HPDE6-E6E7 (cell line): ENCODE data around the gene PTPA.

ENCODE experiments used
- DNase-seq: peaks from one replicate; pipeline ENCODE4 v3.0.0; 2011; ENCODE audit warnings: missing footprints; ENCODE audit errors: extremely low spot score

The PTPA gene

DNA sequence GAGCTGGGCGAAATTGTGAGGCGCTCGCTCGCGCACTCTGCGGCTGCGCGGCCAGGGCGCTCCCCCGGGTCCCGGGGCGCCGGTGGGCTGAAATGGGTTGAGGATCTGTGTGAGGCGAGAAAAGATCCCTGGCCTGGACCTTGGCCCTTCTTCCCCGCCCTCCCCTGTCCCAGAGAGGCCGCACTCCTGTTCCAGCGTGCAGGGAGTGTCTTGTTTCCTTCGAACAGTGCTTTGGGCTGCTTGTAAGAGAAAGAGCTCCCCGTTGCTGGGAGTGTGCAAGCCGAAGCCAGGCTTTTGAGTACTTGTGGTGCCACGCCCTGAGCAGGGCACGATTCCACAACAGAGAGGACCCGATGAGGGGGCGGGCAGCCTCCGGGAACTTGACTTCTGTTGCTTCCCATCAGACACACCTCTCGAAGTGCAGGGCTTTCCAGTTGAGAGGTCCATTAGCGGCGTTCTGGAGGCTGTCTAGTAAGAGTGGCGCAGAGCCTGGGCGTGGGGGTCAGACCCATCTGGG is 29.8 kb upstream of the PTPA start:
- DNase-seq: no peak

DNA sequence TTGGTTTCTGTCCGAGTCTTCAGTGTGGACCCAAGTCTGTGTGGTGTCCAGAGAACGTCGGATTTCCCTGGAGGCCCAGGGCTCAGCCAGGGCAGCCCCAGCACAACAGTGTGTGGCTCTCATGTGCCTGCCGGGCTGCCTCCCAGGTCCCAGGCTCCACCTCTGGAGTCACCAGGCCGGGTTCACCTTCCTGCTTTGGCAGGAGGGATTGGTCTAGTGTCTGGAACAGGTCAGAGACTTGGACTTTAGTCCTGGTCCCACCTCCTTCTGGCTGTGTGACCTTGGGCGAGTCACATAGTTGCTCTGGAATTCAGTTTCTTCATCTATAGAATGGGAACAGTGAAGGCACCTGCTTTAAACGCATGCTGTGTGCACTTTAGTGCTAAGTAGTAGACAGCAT is 27.1 kb upstream of the PTPA start:
- no peak for DNase-seq

DNA sequence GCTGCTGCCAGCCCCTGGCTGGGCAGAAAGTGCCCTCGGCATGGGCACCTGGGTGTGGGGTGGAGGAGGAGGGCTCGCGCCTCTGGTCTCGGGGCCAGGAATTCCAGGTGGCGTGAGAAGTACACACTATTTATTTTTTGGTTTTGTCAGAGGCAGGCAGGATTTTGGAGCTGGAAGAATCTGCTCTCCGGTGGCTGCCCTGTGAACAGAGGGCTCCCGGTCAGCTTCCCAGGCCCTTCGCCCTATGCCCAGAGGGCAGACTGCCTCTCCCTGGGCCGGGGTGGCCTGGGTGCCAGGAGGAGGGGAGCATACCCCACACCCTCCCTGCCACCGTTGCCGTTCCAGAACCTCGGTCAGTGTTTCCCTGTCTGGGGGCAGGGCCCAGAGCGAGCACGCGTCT is 22.0 kb upstream of the PTPA start:
- DNase-seq: no peak

DNA sequence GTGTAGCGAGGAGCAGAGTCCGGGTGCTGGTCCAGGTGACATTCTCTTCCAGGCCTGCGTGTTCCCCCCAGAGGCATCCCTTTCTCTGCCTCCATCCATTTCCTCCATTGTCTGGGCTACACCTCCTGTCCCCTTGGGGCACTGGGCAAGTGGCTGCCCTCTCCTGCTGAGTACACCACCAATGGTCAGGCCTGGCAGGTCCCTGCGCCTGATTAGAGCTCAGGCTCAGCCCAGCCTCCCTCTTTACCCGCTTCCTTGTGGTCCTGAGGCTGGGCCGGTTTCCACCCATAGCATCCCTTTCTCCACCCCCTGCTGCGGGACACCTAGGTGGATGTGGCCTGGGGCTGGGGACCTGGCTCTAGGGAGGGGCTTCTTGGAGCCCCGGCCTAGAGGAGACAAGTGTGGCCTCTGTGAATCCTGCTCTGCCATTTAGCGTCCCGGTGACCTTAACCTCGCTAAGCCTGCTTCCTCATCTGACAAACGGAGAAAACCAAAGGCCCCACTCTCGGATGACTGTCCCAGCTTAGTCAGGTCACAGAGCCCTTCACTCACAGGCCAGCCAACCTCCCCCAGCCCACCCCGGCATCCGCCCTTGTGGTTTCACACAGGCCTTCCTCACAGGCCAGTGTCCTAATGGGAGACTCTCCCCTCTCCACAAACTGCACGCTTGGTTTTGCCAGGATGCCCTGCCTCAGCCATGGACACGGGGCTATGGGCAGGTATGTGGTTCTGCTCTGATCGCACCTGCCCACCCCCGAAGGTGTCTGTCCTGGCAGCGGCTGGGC is 17.4 kb upstream of the PTPA start:
- no peak for DNase-seq

DNA sequence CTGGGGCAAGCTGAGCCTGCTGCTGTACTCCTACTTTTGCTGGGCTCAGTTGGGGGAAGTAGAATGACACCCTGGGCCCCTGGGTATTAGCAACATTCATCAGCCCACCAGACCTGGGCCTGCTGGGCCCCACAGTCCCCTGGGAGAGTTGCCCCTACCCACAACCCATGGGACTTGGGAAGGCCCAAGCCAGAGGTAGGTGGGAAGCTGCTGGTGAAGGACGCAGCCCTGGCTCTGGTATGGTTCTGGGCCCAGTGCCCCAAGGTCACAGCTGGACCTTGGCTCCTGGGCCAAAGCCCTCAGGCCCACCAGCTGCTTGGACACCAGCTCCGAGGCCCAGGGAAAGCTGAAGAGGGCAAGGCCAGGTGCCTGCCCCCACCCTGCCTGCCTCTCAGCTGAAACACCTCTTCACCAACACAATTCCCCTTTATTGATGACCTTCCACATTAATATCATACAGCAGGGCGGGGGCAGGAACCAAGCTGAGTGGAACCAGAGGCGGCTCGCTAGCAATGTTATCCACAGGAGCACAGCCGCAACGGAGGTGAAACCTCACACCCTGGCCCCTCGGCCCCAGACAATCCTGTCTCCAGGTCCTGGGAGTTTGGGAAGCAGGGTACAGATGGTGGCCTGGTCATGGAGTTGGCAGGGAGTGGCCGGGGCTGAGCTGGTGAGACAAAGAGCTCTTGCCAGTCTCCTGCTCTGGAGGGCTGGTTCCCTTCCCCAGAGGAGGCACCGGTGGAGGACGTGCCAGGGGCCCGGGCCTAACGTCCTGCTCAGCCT is 16.6 kb upstream of the PTPA start:
- no peak for DNase-seq

DNA sequence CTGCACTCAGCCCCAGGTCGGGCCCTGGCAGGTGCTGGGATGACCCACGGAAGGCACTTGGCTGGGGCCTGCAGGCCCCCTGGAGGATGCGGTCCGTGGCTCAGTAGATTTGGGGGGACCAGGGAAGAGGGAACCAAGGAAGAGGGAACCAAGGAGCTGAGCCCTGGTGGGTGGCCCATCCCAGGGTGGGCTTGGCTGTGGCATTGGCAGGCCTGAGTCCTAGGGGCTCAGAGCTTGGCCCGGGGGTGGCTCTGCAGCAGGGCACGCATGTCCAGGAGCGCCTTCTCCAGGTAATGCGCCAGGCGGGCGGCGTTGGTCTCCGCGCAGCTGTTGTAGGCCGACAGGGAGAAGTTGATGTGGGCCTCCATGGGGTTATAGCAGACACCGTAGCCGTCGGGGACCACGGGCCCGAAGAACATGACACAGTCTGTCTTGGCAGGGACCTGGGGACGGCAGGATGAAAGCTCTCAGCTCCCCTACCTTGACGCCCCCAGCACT is 16.0 kb upstream of the PTPA start:
- DNase-seq: no peak

DNA sequence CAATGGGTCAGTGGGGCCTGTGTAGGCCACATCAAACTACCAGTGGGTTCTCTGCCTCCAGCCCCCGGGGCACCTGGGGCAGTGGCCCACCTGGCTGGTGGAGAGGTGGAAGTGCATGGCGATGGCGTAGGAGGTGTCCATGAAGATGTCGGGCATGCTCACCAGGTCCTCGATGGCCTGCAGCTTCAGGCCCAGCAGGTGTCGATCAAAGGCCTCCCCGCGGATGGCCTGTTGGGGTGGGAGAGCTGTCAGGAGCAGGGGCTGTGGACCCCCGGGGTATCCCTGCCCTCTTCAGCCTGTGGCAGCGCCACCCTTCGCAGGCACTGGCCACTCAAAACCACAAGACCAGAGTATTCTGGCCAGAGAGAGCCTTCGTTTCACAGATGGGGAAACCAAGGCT is 15.3 kb upstream of the PTPA start:
- DNase-seq: no peak

DNA sequence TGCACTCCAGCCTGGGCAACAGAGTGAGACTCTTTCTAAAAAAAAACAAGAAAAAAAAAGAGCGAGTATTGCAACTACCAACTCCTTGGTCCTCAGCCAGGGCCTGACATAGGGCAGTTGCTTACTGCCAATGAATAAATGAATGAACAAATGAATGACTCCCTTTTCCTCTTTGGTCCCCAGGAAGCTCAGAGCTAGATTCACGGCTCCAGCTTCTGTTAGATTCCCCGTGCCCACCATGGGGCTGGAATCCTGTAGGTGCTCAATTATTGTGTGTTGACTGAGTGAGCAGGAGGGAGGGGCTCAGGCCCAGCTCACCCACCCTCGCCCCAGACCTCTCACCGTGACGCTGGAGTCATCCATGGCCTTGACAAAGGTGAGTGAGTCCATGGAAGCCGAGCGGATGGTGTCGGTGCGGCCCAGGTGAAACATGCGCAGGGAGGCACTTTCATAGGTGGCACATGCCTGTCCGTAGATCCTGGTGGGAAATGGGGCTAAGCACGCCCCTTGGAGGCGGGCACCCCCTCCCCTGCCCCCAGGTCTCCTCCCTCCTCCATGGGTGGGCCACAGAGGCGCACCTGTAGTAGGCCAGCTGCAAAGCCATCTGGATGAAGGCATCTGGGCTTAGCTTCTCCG is 13.4 kb upstream of the PTPA start:
- no peak for DNase-seq

DNA sequence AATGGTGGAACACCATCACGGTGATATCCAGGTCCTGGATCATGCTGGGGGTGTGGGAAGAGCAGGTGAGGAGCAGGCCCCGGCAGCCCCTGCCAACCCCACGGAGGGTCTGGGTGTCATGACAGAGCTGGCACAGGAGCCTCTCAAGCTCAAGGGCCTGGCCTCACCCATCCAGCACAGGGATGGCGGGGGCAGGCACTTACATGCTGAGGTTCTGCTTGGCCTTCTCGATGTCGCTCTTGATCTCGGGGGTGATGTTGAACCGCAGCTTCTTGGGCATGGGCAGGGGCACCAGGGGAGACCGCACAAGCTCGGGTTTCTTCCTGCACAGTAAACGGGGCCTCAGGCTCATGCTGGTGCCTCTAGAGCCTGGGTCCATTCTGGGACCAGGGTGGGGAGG is 12.9 kb upstream of the PTPA start:
- DNase-seq: no peak

DNA sequence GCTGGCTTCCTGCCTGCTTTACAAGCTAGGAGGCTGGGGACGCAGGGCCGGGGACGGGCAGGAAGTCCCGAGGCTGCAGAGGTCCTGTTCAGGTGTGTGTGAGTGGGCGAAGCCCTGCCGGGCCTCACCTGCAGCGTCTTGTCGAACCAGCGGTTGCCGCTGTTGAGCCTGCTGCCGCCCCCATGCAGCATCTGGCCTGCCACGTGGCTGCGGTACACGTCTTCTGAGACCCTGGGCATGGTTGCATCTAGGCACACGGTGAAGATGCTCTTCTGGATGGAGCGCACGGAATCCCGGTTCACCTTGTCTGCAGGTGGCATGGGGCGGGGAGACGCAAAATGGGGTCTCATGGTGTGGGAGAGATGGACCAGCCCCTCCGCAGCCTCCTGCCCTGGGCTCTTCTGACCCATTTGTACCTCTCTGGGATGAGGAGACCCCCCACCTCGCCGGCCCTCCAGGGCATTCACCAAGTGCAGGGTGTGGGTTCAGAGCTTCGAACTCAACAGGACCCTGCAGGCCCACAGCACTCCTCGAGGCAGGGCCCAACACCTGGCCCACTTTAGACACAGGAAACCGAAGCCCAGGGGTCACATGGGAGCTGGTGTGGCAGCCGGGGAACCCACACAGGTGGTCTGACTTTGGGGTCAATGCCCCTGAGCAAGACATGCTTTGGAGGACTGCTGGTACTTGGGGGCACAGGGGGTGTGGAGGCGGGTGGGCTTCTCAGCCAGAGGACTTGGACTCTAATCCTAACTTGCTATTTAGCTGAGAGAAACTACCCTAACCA is 10.6 kb upstream of the PTPA start:
- no peak for DNase-seq

DNA sequence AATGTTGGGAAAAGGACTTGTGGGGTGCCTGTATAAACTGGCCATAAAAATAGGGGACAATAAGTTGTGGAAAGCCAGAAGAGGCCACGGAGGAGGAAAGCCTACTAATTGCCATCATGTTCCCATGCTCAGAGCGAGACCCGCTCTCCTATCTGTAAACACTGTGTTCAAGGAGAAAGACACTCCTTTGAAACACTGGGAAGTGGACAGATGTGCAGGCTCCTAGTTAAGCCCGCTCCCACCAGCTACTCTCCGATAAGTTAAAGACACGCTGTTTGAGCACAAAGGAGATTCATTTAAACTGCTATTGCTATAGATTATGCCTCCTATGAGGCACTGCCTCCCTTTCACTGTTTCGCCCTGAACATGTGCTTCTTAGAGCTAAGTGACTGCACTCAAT is 9.9 kb upstream of the PTPA start:
- no peak for DNase-seq

DNA sequence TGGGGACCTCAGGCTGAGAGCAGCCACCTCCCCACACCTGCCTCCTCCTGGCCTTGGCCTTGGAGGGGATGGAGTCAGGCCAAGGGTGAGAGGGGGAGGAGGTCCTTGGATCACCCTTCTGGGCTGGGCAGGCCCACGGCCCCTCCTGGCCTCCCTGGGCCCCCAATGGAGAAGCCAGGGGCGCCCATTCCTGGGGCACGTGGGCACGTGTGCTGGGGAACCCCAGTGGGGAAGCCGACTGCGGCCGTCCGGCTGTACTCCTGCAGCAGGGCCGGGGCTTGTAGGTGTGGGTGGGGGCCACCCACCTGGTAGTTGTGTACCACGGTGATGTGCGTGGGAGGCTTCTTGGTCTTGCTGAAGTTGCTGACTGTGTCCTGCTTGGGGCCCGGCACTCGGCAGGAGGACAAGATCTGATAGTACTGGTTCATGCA is 9.1 kb upstream of the PTPA start:
- no peak for DNase-seq

DNA sequence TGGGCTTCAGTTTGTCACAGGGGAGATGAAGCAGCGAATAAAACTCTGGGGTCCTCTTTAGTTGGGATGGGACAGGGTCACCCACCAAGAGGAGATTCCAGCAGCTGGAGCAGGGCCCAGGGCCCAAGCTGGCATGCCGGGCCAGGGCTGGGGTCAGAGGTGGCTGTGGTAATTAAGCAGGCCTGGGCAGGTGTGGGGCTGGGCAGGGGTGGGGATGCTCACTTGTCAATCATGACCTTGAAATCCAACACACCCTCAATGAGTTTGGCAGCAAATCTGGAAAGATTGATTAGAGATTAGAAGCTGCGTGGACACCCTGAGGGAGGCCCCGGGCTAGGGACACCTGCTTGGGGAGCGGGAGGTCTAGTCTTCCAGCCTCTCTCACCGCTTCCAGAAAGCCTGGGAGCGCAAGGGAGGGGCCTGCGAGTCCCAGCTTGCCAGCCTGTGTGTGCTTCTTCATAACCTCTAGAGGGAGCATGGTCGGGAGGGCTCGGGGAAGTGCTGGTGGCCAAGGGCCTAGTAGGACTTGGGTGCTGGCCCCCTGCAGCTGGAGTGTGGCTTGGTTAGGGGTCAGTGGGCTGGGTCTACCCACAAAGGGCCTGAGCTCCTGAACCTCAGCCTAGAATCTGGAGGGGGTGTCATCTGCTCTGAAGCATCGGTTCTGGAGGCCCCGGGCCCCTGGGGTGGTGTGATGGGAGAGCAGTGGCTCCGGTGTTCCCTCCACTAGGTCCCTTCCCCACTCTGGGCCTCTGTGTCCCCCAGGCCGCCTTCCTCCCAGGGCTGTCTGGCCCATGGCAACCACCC is 8.2 kb upstream of the PTPA start:
- peak; percentile 87 for DNase-seq

DNA sequence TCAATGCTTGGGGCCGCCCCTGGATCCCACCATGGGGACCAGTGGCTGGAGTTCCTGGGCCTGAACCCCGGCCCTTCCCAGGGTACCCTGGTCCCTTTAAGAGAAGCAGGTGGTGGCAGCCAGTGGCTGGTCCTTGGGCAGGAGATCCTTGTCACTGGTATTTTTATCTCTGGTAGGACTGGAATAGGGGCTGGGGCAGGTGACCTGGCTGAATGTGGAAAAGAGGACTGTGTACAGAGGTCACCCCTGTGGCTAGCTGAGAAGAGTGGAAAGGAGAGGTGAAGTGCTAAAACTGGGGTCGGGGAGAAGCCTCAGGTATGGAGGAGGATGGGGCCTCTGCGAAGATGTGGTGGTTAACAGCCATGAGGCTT is 7.6 kb upstream of the PTPA start:
- no peak for DNase-seq

DNA sequence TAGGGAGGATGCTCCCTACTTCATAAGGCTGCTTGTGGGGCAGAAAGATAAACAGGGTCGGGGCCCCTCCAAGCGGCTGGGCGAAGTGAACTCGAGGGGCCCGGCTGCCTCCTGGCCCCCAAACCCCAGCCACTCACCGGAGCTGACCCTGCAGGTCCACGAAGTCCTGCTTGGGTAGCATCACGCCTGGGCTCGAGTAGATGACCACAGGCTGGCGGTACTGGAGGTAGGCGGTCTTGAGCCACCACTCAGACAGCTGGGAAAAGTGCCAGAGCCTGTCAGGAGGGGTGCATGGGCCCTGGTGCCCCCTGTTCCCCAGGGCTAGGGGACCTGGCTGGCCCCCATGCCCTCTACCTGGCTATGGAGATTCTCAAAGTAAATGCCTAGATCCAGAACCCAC is 7.2 kb upstream of the PTPA start:
- DNase-seq: no peak

DNA sequence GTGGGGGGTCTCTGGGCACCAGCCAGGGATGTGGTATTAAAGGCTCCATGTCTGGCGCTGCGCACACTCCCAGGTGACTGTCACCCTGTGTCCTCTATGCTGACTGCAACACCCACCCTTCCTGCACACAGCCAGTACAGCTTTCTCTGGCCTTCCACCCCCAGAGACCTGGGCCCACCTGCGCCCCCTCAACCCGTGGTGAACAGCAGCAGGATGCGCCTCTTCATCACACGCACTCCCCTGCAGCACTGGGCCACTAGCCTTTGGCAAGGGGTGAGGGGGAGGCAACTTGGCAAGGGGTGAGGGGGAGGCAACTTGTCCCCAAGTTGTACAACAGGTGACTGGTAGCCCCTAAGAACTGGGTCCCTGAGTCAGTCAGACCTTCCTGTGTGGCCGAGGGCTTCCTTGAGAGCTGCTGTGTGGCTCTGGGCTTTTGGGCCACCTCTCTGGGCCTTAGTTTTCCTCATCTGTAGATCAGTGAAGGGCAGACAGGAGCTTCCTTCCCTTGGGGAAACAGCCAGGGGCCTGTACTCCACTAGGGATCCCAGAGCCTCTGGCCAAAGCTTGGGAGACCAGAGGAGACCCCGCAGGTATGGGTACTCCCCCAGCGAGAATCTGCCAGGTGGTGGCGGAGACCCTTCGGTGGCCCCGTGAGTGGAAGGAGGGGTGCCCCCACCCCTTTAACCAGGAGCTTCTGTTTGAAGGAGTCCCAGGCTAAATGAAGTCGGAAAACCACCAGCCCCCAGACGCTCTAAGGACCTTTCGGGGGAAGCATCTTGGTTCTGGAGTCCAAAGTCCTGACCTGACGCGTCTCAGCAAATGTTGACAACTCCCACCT is 5.1 kb upstream of the PTPA start:
- no peak for DNase-seq

DNA sequence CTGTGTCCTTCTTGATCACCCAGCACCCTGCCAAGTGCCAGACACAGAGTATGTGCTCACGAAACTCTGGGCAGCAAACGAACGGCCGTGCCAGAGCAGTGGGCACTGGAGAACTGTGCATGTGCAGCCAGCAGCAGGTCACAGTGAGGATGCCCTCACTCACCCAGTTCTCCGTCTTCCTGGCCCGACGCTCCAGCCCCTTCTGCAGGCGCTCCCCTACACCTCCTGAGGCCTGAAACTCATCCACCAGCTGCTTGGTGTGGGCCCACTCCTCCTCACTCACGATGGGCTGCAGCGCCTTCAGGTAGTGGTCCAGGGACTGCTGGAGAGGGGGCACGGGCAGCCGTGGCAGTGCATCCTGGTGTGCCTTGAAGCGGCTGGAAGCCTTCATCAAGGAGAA is 3.6 kb upstream of the PTPA start:
- DNase-seq: no peak

DNA sequence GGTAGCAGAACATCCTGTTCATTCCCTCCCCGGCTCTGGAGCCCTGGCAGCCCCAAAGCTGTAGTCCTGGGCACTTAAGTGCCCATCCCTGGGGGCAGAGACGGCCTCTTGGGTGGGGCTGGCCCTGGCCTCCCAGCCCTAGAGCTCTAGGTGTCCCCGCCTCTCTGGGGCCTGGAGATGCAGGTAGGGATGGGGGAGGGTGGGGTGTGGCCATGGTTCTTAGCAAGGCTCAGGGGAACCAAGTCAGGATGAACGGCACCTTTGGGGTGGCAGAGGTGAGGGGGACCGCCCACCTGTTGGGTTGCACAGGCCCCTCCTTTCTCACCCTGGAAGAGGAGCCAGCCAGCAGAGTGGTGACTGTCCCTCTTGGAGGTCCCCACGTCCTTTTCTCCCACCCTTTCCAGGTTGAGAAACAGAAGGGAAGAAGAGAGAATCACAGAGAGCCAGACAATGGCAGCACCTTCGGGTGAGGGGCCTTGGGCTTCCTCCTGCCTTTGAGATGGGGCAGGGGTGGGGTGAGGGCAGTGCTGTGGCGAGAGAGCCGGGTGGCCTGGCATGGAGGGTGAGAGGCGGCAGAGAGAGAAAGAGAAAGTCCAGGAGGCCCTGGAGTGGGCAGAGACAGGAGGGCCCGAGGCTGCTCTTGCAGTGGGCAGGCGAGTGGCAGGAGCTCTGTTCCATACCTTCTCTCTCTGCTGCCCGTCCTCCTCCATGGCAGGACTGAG is 3.0 kb upstream of the PTPA start:
- DNase-seq: no peak

DNA sequence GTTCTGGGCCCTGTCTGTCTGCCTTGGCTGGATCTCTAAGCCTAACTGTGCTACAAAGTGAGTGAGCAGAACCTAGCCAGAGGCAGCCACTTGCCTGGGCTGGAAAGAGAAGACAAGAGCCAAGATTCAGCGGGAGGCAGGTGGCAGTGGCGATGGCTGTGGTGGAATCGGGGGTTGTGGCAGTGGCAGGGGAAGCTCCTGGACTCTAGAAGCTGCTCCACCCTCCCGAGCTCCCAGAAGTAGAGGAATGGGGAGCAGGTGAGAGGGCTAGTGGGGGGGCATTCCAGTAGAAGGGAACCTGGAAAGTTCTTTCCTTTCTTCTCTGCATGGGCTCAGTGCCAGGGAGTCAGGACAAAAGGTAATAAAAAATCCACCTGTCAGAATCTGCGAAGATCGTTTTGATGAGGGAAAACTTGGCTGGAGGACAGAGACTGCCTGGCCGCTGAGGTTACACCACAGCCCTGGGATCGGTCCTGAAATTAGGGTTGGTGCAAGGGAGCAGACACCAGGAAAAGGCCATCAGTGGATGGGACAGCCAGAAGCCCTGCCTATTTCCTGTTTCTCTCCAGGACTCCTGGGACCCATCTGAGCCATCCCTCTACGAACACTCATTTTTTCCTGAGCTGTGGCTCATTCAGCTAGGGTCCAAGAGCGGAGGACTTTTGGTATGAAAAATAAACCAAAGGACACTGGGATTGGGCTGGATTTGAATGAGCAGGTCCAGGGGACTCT is 2.2 kb upstream of the PTPA start:
- DNase-seq: no peak
